HuH-7.5 (cell line): ENCODE data around the gene S100A16.
"Not testable (repeated sequence)": the region's sequence is repeated elsewhere in the genome, so short reads cannot be mapped to it uniquely, and the experiment has no call there.

Experiments used
- DNase-seq: peaks from one replicate; pipeline ENCODE4 v3.0.0; 2011; ENCODE audit warnings: low spot score

S100A16 gene, protein sequence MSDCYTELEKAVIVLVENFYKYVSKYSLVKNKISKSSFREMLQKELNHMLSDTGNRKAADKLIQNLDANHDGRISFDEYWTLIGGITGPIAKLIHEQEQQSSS

DNA sequence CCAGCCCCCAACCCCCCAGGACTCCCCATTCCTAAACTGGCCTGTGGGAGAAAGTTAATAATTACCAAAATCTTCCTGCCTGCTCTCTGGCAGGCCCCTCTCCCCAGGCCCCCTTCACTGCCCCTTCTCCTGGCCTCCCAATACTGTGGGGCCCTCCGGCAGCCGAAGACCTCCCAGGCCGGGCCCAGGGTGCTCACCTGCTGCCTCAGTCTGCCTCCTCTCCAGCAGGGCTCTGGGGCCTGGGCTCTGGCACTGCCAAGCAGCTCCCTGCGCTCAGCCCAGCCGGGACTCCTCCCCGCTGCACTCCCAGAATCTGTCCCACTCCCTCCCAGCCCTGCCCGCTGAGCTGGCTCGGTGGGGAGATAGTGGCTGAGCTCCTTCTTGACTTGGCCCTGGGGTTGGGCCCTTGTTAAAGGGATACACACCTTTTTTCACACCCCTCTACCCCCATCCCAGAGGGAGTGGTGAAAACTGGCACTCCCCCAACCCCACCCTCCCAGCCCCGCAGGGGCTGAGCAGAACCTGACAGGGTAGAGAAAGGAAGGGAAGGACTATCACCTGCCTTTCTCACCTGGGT, at the start of gene S100A16:
S100A16 (minus strand) TSS at position 383 of the 577 bp plus-strand sequence. CDS start 4,986 bp downstream, outside the sequence.
- DNase-seq: peak; percentile 80

DNA sequence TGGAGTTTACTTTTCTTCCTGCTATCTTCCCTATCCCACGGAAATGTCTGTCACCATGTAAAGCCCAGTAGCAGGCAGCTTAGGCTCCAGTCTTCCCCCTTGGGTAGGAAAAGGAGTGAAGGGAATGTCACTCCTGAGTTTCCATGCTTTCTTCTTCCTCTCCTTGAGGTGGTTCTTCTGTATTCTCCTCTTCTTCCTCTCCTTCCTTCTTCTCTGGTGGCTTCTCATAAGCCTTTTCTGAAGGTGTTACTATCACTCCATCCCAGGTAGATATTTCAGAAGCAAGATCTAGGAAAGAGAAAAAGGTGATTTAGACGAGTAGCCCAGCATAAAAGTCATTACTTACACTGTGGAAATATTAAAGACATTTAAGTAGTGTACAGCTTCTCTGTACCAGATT, 49.3 kb upstream of the S100A16 start:
- no peak for DNase-seq

DNA sequence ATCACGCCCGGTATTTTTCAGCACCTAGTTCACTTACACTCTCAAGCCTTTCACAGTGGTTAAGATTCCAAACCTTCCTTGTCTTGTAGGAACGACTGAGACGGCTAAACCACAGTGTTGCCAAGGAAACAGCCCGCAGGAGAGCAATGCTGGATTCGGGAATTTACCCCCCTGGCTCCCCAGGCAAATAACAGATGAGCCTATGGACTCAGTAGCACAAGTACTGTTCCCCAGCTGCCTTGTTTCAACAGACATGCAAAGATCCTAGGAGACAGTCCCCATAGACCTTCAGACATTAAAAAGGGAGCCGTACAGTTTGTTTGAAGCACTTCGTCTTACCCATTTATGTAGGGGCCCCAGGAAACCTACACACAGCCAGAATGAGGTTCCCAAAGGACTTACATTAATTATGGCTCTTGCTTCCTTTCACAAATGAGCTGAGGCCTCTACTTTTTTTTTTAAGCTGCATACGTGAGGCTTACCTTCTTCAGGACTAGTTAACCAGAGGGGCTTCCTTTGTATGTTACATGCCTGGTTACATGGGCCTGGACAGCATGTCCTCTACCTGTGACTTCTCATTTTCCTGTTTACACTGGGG, 48.3 kb upstream of the S100A16 start:
- DNase-seq: no peak

DNA sequence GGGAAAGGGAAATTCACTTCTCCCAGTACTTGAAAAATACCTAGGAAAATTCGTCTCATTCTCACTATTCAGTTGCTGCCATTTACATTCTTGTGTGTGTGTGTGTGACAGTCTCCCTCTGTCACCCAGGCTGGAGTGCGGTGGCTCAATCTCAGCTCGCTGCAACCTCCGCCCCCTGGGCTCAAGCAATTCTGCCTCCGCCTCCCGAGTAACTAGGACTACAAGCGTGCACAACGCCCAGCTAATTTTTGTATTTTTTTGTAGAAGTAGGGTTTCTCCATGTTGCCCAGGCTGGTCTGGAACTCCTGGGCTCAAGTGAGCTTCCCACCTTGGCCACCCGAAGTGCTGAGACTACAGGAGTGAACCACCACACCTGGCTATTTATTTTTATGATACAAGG, 46.7 kb upstream of the S100A16 start:
- no peak for DNase-seq

DNA sequence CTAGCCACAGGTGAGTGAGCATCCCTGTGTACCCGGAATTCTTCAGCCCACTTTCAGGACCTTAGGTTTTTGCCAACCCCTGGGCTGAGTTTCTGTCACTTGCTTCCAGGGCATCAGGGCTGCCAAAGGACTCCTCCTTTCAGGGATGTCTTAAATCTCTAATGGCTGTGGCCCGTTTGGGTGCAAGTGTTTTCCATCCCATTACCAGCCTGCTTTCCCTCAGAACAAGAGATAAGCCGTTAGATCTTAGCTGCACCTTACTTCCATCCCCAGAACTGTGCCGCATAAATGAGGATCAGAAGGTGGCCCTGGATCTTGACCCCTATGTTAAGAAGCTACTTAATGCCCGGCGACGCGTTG, 46.2 kb upstream of the S100A16 start:
- no peak for DNase-seq

DNA sequence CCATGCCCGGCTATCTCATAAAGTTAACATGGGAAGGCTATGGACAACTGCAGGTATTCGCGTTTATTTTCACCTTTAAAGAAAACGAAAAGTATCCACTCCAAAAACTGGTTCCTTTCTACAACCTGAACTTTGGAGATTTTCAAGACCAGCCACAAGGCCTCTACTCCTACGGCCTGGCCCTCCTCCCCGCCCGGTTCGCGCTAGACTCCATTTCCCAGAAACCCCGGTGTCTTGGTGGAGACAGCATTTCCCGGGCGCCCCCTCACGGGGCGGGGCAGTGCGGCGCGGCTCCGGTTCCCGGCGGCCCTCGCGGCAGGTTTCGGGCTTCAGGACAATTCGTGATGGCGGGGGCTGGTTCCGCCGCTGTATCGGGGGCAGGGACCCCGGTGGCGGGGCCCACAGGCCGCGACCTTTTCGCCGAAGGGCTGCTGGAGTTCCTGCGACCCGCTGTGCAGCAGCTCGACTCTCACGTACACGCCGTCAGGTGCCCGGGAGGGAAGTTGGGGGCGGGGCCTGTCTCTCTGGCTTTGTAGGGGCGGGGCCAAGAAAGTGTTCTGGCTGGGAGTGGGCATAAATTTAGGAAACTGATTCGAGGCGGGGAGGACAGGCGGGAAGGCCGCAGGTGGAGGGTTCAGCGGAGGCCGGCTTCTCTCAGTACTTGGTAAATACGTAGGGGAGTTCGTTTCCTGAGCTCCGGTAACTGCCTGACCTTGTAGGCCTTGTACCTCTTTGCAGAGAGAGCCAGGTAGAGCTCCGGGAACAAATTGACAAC, 45.6 kb upstream of the S100A16 start, which contains the start of gene SNAPIN:
SNAPIN (plus strand) TSS at position 304 of the 775 bp plus-strand sequence; CDS start at position 345, 41 bp downstream.
- peak; percentile 80 for DNase-seq

DNA sequence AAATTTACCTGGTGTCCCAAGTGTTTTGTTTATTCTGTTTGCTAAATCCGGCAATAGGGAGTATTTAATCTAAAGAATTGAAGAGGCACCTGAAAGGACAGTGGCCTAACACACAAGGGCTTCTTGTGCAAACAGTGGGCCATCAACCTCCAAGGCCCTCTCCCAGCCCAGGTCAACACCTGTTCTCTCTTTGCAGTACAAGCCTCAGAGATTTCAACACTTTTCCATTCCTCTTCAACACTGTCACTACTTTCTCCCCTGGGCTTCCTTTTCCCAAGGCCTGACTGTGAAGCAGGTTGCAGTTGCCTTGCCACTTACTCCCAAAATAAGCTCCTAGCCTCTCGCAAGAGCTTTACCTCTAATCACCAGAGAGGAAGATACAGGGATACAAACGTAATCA, 42.4 kb upstream of the S100A16 start:
- no peak for DNase-seq

DNA sequence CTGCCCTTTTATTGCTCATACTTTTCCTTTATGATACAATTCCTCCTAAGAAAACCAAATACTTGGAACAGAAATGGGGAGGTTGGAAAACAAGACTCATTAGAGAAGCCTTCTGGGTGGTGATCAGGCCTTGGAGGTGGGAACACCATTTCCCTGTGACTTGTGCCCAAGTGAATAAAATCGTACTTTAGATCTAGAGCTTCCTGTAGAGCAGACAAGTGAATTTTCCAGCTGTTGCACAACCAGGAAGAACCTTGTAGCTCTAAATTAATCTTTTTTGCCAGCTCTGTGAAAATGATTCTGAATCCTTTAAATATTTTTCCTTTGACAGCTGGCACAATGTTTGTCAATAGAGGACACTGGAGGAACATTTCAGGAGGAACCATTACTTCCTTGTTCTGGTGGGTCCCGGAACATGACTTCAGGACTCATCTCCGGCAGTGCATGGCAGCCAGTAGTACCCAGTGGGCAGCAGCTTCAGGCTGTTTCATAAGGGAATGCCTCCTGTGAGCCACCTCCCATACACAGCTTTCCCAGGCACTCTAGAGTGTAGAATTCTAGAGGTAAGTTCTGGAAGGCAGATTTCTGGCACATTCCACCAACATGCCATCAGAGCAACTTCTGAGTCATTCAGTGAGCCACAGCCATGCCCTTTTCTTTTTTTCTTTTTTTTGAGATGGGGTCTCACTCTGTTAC, 40.0 kb upstream of the S100A16 start:
- DNase-seq: no peak

DNA sequence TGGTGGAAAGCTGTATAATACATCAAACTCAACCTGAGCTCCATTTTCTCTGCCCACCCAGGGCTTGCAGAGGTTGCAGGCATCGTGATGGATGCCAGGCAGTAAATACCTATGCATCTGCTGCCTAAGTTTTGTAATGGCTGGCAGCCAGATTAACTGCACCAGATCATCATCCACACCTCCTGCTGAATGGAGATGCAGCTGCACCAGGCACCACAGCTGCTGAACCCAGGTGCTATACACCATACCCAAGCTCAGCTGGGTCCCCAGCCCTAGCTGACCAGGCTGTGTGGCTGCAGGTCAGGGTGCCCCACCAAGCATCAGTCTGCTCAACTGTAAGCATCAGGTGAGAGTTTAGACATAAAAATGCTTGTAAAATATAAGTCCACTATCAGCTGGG, 38.8 kb upstream of the S100A16 start:
- DNase-seq: no peak

DNA sequence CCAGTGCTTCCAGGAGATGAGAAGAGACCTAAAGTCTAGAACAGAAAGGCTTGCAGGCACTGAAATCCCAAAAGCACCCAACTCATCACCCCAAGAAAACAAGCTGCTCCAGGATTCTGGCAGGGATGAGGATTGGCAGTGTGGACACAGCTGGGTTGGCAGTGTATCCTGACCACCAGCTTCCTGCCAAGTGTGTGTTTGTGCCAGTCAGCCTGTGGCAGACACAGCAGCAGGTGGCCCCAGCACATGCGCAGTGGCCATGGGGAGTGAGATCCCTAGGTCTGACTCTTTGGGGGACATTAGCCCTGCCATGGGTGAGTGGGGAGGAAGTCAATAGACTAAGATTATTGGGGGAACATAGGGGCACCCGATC, 36.9 kb upstream of the S100A16 start:
- no peak for DNase-seq

DNA sequence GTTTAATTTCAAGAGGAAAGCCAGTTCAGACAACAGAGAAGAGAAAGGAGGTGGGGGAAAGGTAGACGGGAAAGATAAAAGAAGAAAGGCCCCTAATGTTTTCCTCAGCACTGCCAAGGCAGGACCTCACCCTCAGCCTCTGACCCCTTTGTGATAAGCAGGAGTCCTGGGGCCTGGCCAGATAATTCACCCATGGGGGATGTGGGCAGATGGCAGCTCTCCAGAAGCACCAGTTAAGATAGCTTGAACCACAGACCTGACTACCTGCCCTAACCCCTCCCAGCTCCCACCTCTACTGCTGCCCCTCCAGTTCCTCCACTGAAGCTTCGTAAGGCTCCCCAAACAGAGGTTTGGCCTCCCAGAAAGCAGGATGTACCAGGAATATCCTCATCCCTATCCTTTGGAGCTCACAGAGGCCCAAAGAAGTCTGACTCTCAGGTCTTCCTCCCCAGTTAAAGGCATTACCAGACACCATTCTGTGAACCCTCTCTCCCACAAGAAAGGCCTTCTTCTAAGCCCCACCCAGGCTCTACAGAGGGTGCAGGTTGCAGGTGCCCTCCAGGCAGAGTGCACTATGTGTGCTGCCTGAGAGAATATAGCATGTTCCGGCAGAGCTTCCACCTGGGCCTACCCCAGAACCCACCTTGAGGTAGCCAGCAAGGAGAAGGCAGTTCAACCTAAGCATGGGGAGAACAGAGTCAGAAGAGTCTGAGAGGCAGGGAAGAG, 36.4 kb upstream of the S100A16 start:
- DNase-seq: no peak

DNA sequence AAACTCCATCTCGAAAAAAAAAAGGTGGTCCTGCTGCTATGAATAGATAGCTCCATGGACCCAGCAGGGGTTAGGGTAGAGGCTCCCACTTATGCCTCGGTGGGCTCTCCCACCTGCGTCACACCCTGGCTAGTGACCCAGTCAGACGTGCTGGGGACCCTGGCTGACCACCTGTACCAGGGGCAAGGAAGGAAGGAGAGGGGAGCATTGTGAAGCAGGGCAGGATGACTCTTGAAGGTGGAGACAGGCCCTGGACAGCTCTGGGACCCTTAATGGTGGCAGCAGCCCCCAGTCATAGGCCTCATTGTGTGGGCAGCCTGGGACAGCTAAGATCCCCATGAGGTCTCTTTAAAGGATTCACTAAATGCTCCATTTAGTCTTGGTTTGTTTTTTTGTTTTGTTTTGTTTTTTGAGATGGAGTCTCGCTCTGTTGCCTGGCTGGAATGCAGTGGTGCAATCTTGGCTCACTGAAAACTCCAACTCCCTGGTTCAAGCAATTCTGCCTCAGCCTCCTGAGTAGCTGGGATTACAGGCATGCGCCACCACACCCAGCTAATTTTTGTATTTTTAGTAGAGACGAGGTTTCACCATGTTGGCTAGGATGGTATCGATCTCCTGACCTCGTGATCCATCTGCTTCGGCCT, 35.2 kb upstream of the S100A16 start:
- DNase-seq: no peak

DNA sequence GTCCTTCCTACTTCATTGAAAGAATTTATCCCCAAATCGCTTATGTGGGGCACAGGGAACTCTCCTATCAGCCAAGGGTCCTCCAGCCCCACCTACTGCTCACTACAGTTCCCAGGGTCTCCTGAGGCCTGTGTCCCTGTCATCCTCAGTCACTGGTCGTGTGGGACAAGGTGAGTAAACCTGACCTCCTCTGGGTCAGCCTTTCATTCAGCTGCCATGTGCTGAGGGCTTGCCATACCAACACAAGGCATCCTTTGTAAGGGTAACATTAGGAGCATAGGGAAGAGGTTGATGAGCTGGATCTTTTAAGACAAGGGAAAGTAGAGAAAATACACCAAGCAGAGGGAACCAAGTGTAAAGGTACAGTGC, 34.4 kb upstream of the S100A16 start:
- DNase-seq: no peak

DNA sequence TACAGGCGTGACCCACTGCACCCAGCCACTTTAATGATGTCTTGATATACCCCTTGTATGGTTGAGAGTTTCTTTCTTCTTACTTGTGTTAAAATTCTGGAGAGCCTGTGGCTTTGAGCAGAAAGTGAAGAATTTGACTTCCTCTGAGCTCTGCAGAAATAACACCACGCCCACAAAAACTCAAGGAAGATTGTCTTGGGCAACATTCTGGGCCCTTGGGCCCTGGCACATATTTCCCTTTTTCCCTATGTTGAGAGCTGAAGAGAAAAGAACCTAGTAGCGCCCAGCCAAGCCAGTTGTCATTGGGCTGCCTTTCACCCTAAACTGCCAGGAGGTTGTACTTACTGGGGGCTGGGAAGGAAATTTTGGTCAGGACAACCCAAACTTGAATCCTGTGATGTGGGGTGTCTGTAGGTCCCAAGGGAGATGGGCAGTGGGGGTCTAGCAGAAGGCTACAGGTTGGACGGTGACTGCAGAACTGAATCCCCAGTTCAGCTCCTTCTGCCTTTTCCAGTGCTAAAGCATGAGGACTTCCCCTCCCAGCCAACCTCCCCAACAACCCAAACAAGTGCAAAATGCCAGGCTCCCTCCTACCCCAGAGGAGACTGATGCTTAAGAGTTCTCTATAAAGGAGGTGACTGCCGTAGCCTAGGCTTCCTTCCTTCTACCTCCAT, 33.9 kb upstream of the S100A16 start:
- no peak for DNase-seq

DNA sequence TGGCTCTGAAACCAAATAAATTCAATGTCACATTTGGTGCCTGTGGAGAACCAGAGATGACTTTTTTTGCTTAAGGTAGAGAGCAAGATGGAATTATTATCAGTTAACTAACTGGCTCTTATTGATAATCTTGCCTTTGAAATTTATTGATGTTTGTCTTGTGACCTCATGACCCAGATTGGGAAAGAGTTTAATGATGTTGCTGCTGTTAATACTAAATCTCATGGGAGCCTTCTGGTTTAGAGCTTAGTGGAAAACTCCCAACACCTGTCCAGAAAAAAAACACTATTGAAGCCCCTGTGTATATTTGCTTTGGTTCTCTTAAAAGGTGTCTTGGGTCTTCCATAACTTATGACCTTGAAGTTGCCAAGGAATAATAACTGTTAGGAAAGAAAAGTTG, 30.9 kb upstream of the S100A16 start:
- no peak for DNase-seq

DNA sequence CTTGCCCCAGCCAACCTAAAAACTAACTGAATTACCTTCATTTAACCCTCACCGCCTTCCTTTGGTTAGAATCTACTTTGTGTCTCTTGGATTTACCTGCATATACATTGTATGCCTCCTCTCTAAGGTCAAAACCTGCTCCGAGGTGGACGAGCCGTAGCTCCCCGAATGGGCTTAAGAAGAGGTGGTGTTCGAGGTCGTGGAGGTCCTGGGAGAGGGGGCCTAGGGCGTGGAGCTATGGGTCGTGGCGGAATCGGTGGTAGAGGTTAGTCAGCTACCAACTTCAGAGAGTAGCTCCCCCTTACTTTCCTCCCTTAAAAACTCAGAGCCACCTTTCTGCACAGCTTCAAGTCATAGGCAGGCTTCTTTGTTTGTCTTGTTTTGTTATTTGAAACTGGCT, 30.2 kb upstream of the S100A16 start:
- DNase-seq: no peak

DNA sequence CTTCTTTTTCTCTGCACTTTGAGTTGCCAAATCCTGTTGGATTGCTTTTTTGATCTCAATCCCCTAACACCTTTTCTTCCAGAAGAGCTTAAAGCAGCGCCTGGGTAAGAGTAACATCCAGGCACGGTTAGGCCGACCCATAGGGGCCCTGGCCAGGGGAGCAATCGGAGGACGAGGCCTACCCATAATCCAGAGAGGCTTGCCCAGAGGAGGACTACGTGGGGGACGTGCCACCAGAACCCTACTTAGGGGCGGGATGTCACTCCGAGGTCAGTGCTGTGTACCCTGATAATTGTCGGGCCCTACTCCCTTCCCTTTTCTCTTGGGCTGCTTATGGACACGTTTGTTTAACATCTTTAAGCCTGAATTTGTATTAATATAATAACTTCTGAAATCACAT, 29.2 kb upstream of the S100A16 start:
- no peak for DNase-seq

DNA sequence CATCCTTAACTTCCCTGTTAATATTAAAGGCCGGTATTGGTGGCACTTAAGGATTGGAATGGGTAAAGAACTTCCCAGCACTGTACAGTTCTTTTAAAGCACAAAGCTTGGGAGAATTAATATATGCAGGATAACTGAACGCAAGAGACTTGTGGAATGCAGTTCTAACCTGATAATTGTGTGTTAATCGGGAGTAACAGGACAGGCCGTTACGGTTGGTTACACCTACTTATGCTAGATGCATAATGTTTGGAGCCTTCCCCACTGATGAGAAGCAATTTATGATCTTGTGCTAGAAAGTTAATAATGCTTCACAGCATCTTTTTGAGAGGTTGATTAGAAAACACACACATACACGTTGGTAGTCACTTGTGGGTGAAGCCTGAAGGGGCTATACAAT, 27.9 kb upstream of the S100A16 start:
- DNase-seq: no peak

DNA sequence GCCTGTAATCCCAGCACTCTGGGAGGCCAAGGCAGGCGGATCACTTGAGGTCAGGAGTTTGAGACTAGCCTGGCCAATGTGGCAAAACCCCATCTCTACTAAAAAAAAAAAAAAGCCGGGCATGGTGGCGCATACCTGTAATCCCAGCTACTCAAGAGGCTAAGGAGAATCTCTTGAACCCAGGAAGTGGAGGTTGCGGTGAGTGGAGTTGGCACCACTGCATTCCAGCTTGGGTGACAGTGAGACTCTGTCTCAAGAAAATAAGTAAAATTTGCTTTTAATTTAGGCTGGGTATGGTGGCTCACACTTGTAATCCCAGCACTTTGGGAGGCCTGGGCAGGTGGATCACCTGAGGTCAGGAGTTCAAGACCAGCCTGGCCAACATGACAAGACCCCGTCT, 27.3 kb upstream of the S100A16 start:
- not testable (repeated sequence) for DNase-seq

DNA sequence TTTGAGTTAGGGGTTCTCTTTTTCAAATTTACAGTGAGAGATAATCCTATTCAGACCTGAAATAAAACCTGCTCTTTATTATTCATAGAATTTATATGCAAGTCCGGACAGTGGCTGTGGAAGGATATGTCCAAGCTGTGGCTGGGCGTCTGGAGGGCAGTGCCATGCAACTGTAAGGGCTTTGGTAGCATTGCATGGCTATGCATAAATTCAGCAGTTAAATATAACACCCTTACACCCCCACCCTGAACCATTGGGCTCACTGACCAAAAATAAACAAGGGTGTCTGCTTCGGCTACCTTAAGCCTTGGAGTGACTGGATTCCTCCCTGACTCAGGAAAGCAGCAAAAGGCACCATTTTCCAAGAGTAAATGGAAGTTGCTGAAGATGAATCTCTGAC, 26.3 kb upstream of the S100A16 start:
- no peak for DNase-seq

DNA sequence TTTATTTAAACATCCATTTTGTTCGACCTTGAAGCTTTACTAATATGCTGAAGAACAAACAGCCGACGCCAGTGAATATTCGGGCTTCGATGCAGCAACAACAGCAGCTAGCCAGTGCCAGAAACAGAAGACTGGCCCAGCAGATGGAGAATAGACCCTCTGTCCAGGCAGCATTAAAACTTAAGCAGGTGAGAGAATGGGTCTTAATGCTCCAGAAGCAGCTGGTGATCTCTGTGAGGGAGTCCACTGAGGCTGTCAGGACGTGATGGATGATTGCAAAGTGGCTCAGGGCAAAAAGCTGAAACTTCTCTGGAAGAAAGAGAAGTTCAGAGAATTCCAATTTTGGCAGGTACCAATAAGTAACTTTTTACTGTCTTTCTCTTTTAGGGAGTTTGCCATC, 25.3 kb upstream of the S100A16 start:
- no peak for DNase-seq
